Duodenal mucosa (tissue), 2 donors: ENCODE measurements around the gene WNT3.

Source experiments
- H3K27ac ChIP-seq: one replicate; pipeline ENCODE4 v1.7.0; 2013; ENCODE audit warnings: low read depth, low read length
- H3K27me3 ChIP-seq, 2 donors: one replicate each; pipeline ENCODE4 v1.7.0; 2013; ENCODE audit warnings: low read length in 2 of 2, control low read depth in 1 of 2; ENCODE audit not compliant: insufficient read depth in 2 of 2, control insufficient read depth in 1 of 2
- H3K36me3 ChIP-seq, 2 donors: one replicate each; pipeline ENCODE4 v1.7.0; 2013; ENCODE audit warnings: low read length in 2 of 2, control low read depth in 1 of 2; ENCODE audit not compliant: insufficient read depth in 2 of 2, control insufficient read depth in 1 of 2
- H3K4me1 ChIP-seq, 2 donors: one replicate each; pipeline ENCODE4 v1.7.0; 2013; ENCODE audit warnings: low read length in 2 of 2, control low read depth in 1 of 2; ENCODE audit not compliant: insufficient read depth in 2 of 2, control insufficient read depth in 1 of 2
- H3K4me3 ChIP-seq, 2 donors: one replicate each; pipeline ENCODE4 v1.7.0; 2013; ENCODE audit warnings: low read length in 2 of 2, low read depth in 1 of 2
- H3K9ac ChIP-seq, 2 donors: one replicate each; pipeline ENCODE4 v1.7.0; 2013; ENCODE audit warnings: low read length in 2 of 2, low read depth in 1 of 2
- H3K9me3 ChIP-seq, 2 donors: one replicate each; pipeline ENCODE4 v1.7.0; 2013; ENCODE audit warnings: low read length in 2 of 2, control low read depth in 1 of 2; ENCODE audit not compliant: control insufficient read depth in 1 of 2

WNT3 gene

GRCh38 chr17:46726206-46726605 is 92.3 kb downstream of the WNT3 start:
- Histone ChIP-seq H3K4me3 (no peak overlapping the region), H3K4me1 (no peaks in the 10 kb centered on the region), H3K9ac (no peak overlapping the region), H3K9me3 (no peaks in the 10 kb centered on the region), H3K27ac (no peak overlapping the region), H3K36me3 (peaks cover 10 to 22% of the 10 kb centered on the region in 2 donors), H3K27me3 (no peaks in the 10 kb centered on the region)

DNA sequence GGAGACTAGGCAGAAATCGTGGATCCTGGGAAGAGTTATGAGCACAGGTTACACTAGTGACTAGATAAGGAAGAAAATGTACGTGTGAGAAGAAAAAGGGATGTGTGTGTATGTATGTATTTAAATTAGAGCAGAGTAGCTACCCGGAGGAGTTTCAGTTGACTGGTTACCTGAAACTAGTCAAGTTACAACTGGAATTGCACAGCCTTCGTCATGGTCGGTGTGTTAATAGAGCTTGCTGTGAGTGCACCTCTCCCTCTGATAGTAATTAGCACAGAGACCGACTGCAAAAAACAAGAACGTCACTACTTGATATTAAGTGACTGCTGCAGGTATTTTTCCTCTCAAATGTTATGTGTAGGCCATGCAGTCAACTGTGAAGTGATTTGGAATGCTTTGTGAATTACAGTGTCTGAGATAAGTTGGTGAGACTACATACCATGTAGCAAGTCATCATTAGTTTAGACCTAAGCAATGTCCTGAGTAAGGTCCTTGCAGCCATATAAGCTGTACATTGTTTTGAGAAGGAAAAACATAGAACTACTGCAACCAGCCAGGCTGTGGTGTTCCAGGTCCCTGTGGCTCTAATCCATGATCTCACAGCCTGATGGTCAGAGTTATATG is 95.7 kb downstream of the WNT3 start:
- H3K4me1 ChIP-seq = no peaks in the 10 kb centered on the region
- H3K27me3 ChIP-seq = no peaks in the 10 kb centered on the region
- H3K9ac ChIP-seq = no peak overlapping the region
- H3K27ac ChIP-seq = no peak overlapping the region
- no peak overlapping the region for H3K4me3 ChIP-seq
- no peaks in the 10 kb centered on the region for H3K9me3 ChIP-seq
- peaks cover 11 to 27% of the 10 kb centered on the region in 2 donors for H3K36me3 ChIP-seq

GRCh38 chr17:46720408-46720807 is 98.1 kb downstream of the WNT3 start:
- Histone ChIP-seq H3K27me3 (no peaks in the 10 kb centered on the region), H3K4me1 (no peaks in the 10 kb centered on the region), H3K9me3 (no peaks in the 10 kb centered on the region), H3K9ac (no peak overlapping the region), H3K36me3 (peaks cover 13 to 25% of the 10 kb centered on the region in 2 donors), H3K27ac (no peak overlapping the region), H3K4me3 (no peak overlapping the region)

DNA sequence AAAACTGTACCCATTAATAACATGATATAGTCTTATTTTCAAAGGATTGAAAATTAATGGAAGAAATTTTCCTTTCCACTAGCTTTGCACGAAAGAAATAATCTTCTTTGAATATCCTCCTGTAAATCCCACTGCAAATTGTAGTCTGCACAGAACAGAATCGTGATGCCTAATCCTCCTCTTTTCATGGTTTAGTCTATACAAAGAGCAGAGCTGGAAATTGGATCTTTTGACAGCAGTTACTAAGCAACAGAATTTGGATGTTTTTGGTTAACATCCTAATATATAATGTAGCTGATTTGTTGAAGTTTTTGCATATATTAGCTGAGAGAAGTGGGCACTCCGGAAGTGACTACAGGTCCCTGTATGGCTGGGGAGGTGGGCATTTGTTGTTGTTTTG is 98.6 kb downstream of the WNT3 start:
- Histone ChIP-seq H3K27ac (no peak overlapping the region), H3K4me1 (no peaks in the 10 kb centered on the region), H3K9ac (no peak overlapping the region), H3K27me3 (no peaks in the 10 kb centered on the region), H3K9me3 (no peaks in the 10 kb centered on the region), H3K36me3 (peaks cover 13 to 29% of the 10 kb centered on the region in 2 donors), H3K4me3 (no peak overlapping the region)

GRCh38 chr17:46717999-46718398 is 100.5 kb downstream of the WNT3 start:
- Histone ChIP-seq H3K4me1 (no peaks in the 10 kb centered on the region), H3K9ac (no peak overlapping the region), H3K27me3 (no peaks in the 10 kb centered on the region), H3K36me3 (peaks cover 17 to 38% of the 10 kb centered on the region in 2 donors), H3K27ac (no peak overlapping the region), H3K4me3 (no peak overlapping the region), H3K9me3 (no peaks in the 10 kb centered on the region)
